GM10847 (cell line): Measurements from ENCODE around the gene COL23A1.

Source experiments
- POLR2A ChIP-seq: IDR thresholded peaks from 2 replicates; pipeline ENCODE4 v1.6.1; 2011; ENCODE audit not compliant: insufficient read length; ENCODE audit errors: extremely low read depth

COL23A1 gene

DNA sequence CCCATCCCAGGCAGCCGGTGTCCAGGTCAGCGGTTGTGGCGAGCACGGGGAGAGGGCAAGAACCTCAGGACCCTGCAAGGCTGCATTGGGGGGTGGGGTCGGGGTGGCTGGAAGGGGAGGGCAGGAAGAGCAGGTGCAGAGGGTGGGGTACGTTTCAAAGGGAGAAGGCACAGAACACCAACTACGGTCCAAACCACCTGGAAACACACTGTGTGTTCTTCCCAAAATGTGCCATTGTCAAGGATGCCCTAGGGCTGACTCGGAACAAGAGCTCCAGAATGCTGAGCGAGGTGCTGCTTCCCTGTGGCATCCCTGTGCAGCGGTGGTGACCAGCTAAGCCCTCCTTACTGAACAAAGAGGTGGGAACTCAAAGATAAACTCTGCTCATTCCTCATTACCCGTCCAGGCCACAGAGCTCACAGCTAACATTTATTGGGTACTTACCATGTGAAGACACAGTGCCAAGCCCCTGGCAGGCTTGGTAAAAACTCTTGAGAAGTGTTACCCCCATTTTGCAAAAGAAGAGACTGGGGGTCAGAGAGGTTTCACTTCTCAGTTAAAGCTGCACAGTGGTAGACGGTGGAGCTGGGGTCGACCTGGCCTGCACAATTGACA, 153.8 kb downstream of the COL23A1 start:
- TF ChIP-seq POLR2A = no peak

DNA sequence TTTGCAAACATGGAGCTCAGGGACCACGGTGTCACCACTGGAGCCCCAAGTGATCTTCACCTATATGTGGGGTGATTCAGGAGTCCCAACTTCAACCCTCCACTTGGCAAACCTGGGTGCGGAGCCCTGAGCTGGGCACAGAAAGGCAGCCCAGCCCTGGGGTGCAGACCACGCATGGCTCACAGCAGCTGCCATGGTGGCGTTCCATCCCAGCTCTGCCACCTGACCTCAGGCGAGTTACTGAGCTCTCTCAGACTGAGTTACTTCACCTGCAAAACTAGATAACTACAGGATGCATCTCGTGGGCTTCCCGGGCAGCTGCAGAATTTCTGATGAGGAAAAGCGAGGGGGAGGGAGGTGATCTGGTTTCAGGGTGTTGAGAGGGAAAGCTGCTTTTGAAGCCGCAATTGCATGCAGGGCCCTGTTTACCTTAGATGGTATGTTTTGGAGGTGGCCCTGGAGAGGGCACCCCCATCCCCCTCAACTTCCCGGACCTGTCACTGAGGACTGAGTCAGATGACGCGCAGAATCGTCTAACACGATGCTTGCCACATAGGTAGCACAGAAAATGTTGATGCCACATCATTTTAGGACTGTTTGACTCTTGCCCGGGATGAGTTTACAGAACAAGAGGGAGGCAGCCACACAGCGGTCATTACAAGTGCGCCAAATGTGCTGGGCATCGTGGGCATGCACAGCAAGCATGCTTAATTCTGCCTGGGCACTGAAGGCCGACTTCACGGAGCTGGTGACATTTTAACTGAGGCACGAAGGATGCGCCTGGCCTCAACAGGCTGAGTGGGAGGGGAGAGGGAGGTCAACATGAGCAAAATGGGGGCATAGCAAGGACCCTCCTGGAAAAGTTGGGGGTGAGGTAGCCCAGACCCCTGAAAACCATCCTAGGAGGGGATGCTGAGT, 154.6 kb downstream of the COL23A1 start:
- no peak for TF ChIP-seq POLR2A

DNA sequence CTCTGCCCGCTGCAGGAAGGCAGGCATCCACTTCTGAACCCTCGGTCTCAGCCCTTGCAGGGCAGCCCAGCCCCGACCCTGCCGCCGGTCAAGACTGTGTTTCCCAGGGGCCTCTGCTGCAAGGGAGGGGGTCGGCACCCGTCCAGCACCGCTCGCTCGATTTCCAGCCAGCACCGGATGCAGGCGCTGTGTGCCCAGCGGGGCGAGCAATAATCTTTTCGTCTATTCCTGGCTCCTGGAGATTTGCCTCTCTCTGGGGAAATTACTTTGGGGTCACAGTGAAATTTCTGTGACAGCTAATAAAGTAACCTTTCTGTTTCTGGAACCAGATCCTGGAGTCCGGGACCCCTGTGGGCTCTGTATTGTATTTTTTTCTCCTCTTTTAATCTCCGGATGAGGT, 155.3 kb downstream of the COL23A1 start:
- no peak for TF ChIP-seq POLR2A

GRCh38 chr5:178434016-178434761, 156.0 kb downstream of the COL23A1 start:
- TF ChIP-seq POLR2A = no peak

- TF ChIP-seq POLR2A = no peak
Measured at GRCh38 chr5:178433273-178433775, 156.9 kb downstream of the COL23A1 start.

GRCh38 chr5:178432421-178433272, 157.5 kb downstream of the COL23A1 start:
- TF ChIP-seq POLR2A = no peak

- no peak for TF ChIP-seq POLR2A
Measured at GRCh38 chr5:178431782-178432165, 158.4 kb downstream of the COL23A1 start.

- no peak for TF ChIP-seq POLR2A
Measured at GRCh38 chr5:178431063-178431781, 159.0 kb downstream of the COL23A1 start.

DNA sequence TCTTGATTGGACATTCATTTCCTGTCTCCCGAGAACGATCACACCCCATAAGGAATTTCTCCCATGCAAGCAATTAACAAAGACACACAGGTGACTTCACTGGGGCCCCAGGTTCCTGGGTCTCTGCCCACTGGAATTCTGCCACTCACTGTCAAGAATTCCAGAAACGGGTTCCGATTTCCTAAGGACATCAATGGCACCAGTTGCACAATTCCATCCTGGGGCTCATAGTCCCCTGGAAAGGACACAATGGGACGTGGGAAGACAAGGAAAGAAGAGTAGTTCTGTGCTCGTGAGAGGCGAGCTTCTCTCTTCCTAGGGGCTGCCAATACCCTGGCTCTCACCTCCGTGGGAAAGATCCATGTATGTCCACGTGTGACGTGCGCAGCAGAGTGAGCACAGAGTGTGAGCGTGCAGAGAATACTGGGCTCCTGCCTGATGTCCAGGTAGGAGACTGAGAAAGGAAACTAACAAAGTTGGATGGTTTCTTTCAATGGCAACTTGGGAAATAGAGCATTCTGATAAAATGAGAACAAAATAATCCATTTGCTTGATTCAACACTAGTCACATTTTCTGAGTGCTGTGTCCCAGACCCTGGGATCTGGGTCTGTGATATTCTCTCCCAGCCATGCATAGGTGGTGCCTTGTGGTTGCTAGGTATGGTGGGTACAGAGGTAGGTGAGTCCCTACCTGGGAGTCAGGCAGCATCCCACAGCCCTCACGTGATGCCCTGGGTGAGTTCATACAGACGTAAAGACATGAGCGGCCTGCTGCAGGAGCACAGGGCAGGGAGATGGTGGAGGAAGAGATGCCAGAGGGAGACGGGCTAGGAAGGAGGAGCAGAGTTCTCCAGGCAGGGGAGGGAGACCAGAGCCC, 159.8 kb downstream of the COL23A1 start:
- no peak for TF ChIP-seq POLR2A

- no peak for TF ChIP-seq POLR2A
Measured at GRCh38 chr5:178429491-178430185, 160.6 kb downstream of the COL23A1 start.

DNA sequence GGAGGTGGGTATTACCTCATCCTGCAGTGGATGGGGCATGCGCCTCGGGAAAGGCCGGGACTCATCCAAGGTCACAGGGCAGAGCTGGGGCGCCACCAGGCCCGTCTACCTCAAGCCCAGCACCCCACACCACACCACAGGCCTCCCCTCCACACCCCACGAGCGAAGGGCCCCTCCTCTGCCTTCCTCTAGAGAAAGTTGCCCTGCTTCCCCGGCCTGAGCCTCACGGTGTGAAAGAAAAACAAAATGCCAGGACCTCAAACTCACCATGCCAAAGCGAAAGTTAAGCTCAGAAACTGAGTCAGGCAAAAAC, 161.1 kb downstream of the COL23A1 start:
- no peak for TF ChIP-seq POLR2A

GRCh38 chr5:178428341-178429155, 161.6 kb downstream of the COL23A1 start:
- no peak for TF ChIP-seq POLR2A
